ENCODE results near the gene SPA17.

Gene SPA17

DNA sequence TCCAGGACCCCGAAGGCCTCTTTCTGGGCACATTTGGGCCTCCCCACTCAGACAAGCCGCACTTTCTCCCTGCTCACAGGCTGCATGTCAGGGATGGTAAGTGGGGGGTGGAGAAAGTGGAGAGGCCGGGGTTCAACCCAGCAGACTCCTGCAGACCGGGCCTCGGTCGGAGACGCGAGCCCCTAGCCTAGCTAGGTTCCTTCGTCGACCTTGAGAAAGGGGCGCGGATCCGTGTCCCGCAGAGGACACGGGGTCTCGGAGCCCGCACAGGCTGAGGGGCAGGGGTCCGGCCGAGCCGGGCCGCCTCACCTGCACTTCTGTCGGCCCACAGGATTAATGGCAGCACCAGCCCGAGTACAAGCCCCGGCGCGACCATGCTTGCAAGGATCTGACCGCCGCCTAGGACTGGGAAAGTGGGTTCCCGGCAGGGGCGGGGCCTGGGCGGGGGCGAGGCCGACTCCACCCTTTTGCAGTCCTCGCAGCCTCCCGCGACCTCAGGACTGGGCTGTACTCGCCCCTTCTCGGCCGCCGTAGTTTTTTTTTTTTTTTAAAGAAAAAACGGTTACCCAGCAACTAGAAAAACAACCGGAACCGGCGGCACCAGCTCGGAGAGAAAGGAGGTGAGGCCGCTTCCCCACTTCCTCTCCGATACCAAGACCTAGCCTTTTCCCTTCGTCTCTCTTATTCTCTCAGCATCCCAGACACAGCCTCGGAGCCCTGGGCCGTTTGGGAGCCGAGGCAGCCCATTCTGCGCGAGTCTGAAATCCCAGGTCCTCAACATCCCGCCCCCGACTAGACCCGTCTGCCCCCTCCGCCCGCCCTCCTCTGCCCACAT is at the start of gene SPA17, which contains the start of gene SIAE:
Gene SPA17, plus strand, starts transcription at position 572 of the 835 bp plus-strand sequence. CDS start 1,361 bp downstream, outside the sequence.
Gene SIAE, minus strand, starts transcription at position 407 of the 835 bp plus-strand sequence. Its CDS starts 31 bp downstream, at position 376.
- H2AFZ ChIP-seq (ENCODE audit: low read depth) = peak within 1 kb of the TSS; percentile 75

DNA sequence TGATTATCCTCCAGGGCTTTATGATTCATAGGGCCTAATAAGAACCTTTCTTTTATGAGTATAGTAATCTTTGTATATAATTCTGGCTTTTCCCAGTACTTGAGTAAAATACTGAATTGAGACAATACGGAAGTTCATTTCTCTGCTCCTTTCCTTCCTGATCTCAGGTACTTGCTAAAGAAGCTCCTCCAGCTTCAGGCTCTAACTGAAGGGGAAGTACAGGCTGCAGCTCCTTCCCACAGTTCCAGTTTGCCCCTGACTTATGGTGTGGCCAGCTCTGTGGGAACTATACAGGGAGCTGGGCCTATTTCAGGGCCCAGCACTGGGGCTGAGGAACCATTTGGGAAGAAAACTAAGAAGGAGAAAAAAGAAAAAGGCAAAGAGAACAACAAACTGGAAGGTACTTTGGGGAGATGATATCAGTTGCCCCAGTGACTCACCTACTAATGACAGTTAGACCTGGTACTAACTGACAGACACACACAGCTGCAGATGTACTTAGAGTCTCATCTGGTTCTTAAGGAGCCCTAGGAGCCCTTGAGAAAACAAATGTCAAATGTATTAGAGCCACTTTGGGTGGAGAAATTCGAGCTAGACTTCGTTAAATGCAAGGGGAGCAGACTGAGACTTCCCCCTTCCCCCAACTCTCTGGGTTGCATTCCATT is 48.1 kb upstream of the SPA17 start:
- H3K4me2 ChIP-seq = no peak overlapping the region
- no peaks in the 10 kb centered on the region for H3K27me3 ChIP-seq (ENCODE audit: insufficient read depth, low read depth)
- no peak overlapping the region for H3K9ac ChIP-seq
- H3K36me3 ChIP-seq (ENCODE audit: insufficient read depth) = no peaks in the 10 kb centered on the region
- no peaks in the 10 kb centered on the region for H4K20me1 ChIP-seq (ENCODE audit: insufficient read depth)
- TF ChIP-seq, protein P1, sequence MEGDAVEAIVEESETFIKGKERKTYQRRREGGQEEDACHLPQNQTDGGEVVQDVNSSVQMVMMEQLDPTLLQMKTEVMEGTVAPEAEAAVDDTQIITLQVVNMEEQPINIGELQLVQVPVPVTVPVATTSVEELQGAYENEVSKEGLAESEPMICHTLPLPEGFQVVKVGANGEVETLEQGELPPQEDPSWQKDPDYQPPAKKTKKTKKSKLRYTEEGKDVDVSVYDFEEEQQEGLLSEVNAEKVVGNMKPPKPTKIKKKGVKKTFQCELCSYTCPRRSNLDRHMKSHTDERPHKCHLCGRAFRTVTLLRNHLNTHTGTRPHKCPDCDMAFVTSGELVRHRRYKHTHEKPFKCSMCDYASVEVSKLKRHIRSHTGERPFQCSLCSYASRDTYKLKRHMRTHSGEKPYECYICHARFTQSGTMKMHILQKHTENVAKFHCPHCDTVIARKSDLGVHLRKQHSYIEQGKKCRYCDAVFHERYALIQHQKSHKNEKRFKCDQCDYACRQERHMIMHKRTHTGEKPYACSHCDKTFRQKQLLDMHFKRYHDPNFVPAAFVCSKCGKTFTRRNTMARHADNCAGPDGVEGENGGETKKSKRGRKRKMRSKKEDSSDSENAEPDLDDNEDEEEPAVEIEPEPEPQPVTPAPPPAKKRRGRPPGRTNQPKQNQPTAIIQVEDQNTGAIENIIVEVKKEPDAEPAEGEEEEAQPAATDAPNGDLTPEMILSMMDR (conservative IDR thresholded peaks at IDR 0.05; ENCODE audit: low read depth, low read length) = no peak
- no peak overlapping the region for H3K4me3 ChIP-seq (IDR thresholded peaks at IDR 0.05; ENCODE audit: insufficient read depth, low read depth, low read length)
- peaks cover 21% of the 10 kb centered on the region; the same call in 1 of the 2 replicates for H3K79me2 ChIP-seq (ENCODE audit: insufficient read depth, low read depth)
- no peak overlapping the region for H3K27ac ChIP-seq
- peaks cover 6% of the 10 kb centered on the region for H3K4me1 ChIP-seq (ENCODE audit: low read depth, poor library complexity, severe bottlenecking)
- H2AFZ ChIP-seq (ENCODE audit: low read depth) = no peak overlapping the region

More for the DNA sequence above, at the start of gene SPA17, which contains the start of gene SIAE:
- Histone ChIP-seq H3K4me2 (peak within 1 kb of the TSS; percentile 66), H3K79me2 (ENCODE audit: insufficient read depth, low read depth) (no peaks in the 10 kb centered on the region), H3K36me3 (ENCODE audit: insufficient read depth) (no peaks in the 10 kb centered on the region), H4K20me1 (ENCODE audit: insufficient read depth) (no peaks in the 10 kb centered on the region), H3K4me3 (IDR thresholded peaks at IDR 0.05; ENCODE audit: insufficient read depth, low read depth, low read length) (no peak within 1 kb of the TSS), H3K27me3 (ENCODE audit: insufficient read depth, low read depth) (no peaks in the 10 kb centered on the region), H3K27ac (peak within 1 kb of the TSS; percentile 32; the same call in 1 of the 2 replicates), H3K9ac (peak within 1 kb of the TSS; percentile 75), H3K4me1 (ENCODE audit: low read depth, poor library complexity, severe bottlenecking) (peaks cover 34% of the 10 kb centered on the region)
- TF ChIP-seq, protein P1 (conservative IDR thresholded peaks at IDR 0.05; ENCODE audit: low read depth, low read length) = no peak

- Histone ChIP-seq H3K27ac (no peak overlapping the region), H4K20me1 (ENCODE audit: insufficient read depth) (no peaks in the 10 kb centered on the region), H3K4me1 (ENCODE audit: low read depth, poor library complexity, severe bottlenecking) (peaks cover 6% of the 10 kb centered on the region), H3K4me3 (IDR thresholded peaks at IDR 0.05; ENCODE audit: insufficient read depth, low read depth, low read length) (no peak overlapping the region), H3K36me3 (ENCODE audit: insufficient read depth) (no peaks in the 10 kb centered on the region), H3K79me2 (ENCODE audit: insufficient read depth, low read depth) (peaks cover 21% of the 10 kb centered on the region; the same call in 1 of the 2 replicates), H3K27me3 (ENCODE audit: insufficient read depth, low read depth) (no peaks in the 10 kb centered on the region), H2AFZ (ENCODE audit: low read depth) (no peak overlapping the region), H3K9ac (no peak overlapping the region), H3K4me2 (no peak overlapping the region)
- TF ChIP-seq, protein P1 (conservative IDR thresholded peaks at IDR 0.05; ENCODE audit: low read depth, low read length) = no peak
Observed at GRCh38 chr11:124627546-124627945, 46.2 kb upstream of the SPA17 start.

GRCh38 chr11:124629961-124630360 is 43.7 kb upstream of the SPA17 start:
- Histone ChIP-seq H3K27me3 (ENCODE audit: insufficient read depth, low read depth) (no peaks in the 10 kb centered on the region), H3K4me1 (ENCODE audit: low read depth, poor library complexity, severe bottlenecking) (no peaks in the 10 kb centered on the region), H3K4me2 (no peak overlapping the region), H3K4me3 (IDR thresholded peaks at IDR 0.05; ENCODE audit: insufficient read depth, low read depth, low read length) (no peak overlapping the region), H3K9ac (no peak overlapping the region), H3K36me3 (ENCODE audit: insufficient read depth) (no peaks in the 10 kb centered on the region), H3K27ac (no peak overlapping the region), H3K79me2 (ENCODE audit: insufficient read depth, low read depth) (no peaks in the 10 kb centered on the region; the same call in 1 of the 2 replicates), H2AFZ (ENCODE audit: low read depth) (no peak overlapping the region), H4K20me1 (ENCODE audit: insufficient read depth) (no peaks in the 10 kb centered on the region)
- TF ChIP-seq, protein P1 (conservative IDR thresholded peaks at IDR 0.05; ENCODE audit: low read depth, low read length) = no peak
